Fibroblast of skin of left quadriceps (primary cell): ENCODE data around the gene CAB39.
"Not testable (repeated sequence)": the region's sequence is repeated elsewhere in the genome, so short reads cannot be mapped to it uniquely, and the experiment has no call there.

Experiments
- DNase-seq, 2 experiments: peaks; one replicate each; pipeline ENCODE4 v3.0.0-alpha.2; 2013; ENCODE audit warnings: low read depth in 2 of 2

CAB39 gene

DNA sequence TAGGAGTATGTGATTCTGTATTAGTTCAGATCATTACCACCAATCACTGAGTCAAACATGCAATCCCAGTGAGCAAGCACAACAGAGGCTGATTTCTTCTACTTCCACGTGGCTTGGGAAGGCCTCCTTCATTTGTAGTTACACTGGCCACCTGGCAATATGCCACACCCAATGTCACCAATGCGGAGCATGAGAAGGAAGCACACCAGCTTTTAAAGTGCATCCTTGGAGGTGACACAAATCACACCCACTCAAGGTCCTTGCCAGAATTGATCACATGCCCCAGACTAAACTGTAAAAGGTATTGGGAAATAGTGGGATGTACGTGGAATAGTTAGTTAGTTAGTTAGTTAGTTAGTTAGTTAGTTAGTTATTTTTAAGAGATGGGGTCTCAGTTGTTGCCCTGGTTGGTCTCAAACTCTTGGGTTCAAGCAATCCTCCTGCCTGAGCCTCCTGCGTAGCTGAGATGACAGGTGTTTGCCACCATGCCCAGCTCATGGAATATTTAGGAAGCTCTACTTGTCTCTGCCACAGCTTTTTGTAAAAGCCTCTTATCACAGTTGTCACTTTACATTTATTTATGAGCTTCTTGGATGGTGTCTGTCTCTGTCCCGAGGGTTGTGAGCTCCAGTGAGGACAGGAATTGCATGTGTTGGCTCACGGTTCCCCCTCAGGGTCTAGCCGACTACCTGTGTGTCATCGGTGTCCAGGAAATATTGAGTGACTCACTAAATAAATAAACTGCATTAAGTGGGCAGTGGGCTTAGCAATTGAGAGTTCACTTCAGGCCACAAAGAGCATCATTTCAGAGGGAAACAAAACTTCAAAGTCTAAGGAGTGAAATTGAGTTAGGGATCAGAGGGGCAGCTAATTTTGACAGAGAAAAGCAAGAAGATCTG lies 28.1 kb upstream of the CAB39 start:
- DNase-seq: no peak

DNA sequence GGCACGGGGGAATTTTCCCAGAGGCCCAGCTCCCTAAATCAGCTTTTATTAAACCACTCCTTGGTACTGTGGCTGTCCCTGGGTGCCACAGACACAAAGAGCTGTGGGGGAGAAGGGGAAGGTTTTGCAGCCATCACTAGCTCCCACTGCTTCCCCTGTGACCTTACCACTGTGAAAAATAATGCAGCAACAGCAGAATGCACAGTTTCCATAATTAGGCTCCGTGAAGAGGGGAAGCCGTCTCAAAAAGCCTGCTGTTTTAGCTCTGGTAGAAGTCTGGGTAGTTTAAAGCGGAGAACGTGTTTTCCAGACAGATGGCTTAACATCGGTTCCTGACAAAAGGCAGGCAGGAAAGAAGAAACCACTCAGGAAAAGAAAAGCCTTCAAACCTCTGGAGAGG lies 27.5 kb upstream of the CAB39 start:
- no peak for DNase-seq

DNA sequence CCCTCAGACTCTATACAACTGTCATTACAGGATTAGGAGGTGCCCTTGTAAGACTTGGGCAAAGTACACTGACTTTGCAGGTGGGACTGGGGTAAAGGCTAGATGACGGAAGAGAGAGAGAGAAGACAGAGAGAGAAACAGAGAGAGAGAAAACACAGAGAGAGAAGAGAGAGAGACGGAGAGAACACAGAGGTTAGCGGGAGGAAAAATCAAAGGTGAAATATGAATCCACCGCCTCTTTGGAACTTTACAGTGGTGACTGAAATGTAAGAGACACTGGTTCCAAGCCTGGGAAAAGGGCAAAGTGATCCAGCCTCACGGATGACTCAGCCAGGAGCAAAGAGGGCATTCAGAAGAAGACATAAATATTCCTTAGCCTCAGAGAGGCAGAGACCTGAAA lies 25.1 kb upstream of the CAB39 start:
- DNase-seq: no peak

DNA sequence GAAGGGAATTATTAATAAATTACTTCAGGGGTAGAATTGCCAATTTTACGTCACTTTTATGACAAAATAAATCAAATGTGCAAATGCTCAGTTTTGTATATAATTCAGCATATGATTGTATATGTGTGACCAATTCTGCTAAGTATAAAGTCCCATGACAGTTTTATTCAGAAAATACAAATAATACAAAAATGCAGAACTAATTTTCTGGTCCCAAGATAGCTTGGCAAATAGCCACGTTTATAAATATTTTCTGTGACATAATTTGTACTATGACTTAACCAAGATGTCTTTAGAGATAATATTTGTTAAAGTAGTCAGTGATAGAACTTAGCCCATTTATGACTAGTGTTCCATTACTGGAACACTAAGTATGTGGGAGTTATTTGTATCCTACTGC lies 24.2 kb upstream of the CAB39 start:
- no peak for DNase-seq

DNA sequence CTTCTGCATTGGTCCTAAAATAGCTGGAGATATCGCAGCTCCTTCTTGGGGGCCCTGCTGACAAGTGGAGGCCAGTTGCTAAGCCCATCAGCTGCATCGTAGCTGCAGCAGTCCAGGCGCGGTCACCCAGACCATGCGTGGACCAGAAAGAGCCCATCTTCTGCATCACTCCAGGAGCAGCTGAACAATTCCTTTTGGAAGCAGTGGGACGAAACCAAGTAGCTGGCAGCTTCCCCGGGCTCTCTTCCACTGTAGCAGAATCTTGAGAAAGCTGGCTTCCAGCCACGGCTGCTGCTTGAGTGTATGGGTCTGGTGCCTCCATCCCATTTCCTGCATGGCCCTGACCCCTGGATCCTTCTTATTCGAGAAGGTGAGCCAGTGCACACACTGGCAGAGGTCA lies 22.2 kb upstream of the CAB39 start:
- DNase-seq: no peak

DNA sequence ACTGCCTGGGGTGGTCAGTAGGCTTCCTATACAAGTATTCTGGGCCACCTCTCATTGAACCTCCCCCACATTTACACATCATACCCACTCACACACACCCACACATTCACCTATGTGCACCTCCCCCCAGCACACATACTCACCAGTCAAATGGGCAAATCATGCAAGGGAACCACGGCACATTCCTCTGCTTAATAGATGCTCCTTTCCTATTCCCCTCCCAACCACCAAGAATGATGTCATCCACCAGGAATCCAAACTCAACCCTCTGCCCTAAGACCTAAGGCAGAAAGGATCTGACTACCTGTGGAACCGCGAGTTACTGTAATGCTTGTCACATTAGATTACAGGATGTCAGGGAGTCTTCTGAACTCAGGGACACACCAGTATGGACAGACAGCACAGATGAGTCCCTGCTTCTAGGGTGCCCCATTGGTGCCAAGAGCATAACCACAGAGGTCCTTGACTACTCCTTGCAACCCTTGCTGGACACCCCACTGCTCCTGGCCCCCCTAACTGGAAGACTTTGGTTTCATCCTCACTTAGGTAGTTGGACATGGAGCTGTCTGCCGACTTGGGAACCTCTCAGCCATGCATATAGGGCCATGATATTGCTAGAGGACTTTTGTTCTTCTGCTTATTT lies 21.5 kb upstream of the CAB39 start:
- peak in 1 of 2 experiments; percentile 37 for DNase-seq

DNA sequence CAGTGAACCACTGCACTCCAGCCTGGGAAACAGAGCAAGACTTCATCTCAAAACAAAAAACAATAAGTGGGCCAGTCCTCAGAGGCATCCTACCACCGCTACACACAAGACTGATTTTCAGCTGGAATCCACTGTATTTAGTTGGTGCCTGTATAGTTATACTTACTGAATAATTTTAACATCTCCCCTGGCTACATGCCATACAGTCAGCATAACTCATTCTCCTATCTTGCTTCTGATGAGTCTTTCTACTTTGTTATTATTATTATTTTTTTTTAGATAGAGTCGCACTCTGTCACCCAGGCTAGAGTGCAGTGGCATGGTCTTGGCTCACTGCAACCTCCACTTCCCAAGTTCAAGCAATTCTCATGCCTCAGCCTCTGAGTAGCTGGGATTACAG lies 19.9 kb upstream of the CAB39 start:
- no peak for DNase-seq

DNA sequence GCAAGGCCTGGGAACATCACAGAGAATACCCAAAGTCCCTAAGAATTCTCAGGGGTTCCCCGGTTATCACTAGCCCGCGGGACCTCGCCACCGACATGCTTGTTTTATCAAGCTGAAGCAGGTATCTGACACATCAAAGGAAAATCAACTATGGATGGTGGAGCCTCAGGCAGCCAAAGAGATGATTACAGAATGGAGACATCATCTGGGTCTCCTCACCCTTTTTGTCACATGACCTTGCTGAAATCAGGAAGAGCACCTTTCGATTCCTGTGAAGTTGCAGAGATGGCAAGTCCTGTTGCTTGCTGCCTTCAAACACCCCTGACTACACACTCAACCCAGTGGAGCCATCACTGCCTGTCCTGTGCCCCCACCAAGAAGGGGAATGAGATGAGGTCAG lies 19.2 kb upstream of the CAB39 start:
- no peak for DNase-seq

DNA sequence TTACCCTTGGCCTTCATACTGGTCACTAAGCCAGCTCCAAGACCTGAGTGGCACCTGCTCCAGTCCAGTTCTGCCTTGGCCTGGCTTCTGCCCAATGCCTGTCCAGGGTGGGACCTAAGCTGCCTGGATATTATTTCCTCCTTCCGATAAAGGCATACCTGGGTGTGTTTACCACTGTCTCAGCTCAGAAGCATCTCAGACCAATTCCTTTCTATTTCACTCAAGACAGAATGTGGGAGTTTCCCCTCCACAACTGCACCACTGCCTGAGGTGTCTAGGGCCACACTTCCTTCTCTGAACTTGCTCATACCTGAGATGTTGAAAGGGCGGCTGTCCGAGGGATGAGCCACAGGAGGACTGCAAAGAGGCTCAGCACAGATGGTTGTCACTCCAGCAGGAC lies 18.4 kb upstream of the CAB39 start:
- no peak for DNase-seq

DNA sequence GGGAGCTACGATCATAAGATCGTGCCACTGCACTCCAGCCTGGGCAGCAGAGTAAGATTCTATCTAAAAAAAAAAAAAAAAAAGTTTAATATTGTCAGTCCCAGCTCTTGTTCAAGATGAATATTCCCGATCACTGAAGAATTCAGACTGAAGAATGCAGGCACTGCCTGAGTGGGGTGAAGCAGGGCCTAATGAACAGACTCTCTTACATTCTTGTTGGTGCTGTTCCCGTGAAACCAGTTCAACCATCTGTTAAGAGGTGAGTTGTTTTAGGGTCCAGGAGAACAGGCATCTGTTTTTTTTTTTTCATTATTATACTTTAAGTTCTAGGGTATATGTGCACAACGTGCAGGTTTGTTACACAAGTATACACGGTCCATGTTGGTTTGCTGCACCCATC lies 17.1 kb upstream of the CAB39 start:
- DNase-seq: no peak

DNA sequence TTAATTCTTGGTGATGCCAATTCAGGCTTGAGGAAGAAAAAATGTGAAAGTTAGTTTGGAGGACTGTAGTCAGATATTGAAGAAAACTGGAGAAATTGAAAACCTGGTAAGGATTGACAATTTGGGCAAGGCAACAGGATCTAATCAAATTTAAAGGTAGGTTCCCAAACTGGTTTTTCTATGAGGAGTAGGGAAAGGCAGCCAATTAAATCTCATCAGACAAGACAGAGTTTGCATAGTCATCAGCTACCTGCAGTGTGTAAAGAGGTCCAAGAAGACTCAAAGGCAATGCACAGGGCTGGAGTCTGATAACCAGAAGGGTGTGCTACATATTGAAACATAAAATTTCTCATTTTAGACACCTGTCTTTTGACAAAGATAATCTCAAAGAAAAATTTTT lies 16.0 kb upstream of the CAB39 start:
- DNase-seq: no peak

DNA sequence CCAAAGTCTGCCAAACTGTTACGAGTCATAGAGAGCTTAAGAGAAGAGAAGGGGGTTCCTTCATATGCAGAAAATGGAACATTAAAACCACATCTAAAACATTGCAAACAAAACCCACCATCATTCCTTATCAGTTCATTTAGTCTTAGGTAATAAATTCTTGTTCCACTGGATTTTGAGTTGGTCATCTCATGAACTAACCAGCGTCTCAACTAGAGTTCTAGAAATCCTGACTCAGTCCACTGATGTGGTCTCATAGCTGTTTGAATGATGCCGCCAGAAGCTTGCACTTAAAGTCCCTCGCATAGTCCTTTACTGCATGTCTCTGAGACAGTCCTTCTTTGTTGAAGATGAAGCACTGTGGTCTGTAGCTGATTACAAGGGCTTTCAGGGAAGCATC lies 15.0 kb upstream of the CAB39 start:
- no peak for DNase-seq

DNA sequence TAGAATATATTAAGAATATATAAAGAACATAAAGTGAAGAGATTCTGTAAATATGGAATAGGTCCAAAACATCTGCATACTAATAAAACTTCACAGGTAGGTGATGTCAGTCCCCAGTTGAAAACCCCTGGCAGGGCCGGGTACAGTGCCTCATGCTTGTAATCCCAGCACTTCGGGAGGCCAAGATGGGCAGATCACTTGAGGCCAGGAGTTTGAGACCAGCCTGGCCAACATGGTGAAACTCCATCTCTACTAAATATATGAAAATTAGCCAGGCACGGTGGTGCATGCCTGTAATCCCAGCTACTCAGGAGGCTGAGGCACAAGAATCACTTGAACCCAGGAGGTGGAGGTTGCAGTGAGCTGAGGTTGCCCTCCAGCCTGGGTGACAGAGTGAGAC lies 13.9 kb upstream of the CAB39 start:
- DNase-seq: not testable (repeated sequence)

DNA sequence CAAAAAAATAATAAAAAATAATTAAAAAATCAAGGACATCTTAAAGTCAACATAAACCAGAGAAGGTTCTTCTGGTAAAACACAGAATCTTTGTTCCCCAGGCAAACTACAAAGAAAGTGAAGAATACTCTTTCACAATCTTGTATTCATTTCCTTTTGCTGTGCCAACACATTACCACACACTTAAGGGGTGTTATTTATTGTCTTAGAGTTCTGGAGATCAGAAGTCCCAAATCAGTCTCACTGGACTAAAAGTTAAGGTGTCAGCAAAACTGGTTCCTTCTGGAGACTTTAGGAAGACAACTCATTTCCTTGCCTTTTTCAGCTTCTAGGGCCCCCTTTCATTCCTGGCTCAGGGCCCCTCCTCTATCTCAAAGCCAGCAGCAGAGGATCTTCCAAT lies 12.2 kb upstream of the CAB39 start:
- no peak for DNase-seq

DNA sequence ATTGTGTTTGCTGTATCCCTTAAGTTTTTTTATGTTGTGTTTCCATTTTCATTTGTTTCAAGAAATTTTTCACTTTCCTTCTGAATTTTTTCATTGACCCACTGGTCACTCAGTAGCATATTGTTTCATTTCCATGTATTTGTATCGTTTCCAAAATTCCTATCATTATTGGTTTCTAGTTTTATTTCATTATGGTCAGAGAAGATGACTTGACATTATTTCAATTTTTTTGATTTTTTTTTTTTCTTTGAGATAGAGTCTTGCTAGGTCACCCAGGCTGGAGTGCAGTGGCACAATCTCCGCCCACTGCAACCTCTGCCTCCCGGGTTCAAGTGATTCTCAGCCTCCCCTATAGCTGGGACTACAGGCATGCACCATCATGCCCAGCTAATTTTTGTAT lies 11.3 kb upstream of the CAB39 start:
- DNase-seq: no peak

DNA sequence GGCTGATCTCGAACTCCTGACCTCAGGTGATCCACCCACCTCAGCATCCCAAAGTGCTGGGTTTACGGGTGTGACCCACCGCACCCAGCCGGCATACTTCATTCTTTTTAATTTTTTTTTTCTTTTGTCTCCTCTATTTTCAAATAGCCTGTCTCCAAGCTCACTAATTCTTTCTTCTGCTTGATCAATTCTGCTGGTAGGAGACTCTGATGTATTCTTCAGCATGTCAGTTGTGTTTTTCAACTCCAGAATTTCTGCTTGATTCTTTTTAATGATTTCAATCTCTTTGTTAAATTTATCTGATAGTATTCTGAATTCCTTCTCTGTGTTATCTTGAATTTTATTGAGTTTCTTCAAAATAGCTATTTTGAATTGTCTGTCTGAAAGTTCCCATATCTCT lies 10.2 kb upstream of the CAB39 start:
- not testable (repeated sequence) for DNase-seq

DNA sequence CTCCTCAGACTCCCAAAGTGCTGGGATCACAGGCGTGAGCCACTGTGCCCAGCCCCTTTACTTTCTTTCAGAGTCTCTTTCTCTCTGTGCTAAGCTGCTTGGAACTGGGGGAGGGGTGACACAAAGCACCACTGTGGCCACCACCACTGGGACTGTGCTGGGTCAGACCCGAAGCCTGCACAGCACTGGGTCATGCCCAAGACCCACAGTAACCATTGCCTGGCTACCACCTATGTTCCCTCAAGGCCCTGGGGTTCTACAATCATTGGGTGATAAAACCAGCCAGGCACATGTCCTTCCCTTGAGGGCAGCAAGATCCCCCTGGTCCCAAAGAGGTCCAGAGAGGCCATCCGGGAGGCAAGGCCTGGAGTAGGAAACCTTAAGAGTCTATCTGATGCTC lies 9.1 kb upstream of the CAB39 start:
- DNase-seq: no peak

DNA sequence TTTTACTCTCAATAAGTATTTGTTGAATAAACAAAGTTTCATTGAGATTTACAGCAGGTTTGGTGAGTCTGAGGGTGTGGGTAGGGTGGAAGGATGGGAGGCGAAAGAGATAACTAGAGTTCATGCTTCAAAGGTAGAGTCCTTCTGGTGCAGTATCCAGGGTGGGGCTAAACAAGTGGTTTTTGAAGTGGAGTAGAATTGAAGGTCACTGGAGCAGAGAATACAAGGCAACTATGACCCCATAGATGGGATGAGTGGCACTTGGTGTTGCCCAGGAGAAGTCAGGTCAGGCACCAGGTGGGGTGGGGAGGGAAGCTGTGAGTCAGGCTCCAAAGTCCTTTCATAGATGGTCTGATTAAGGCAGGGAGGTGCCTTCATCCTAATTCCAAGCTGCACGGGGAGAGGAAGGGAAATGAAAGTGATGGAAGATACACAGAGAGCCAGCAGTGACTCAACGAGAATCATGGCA lies 6.6 kb upstream of the CAB39 start:
- no peak for DNase-seq

DNA sequence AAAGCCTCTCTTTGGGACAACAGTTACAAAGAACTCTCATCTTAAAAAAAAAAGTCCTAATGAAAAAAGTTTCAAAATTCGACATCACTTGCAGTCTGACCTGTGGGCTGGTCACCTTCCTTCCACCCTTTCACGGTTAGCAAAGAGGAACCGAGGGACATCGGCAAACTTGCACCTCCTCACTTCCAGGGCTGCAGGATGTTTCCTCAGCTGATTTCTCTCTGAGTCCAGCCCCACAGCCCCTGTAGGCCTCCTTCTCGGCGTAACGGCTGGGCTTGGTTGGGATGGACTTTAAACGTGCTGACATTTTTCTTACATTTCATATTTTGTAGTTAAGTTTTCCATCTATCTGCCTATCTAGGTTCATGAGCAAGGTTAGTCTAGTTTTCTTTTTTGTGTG lies 5.7 kb upstream of the CAB39 start:
- DNase-seq: no peak

DNA sequence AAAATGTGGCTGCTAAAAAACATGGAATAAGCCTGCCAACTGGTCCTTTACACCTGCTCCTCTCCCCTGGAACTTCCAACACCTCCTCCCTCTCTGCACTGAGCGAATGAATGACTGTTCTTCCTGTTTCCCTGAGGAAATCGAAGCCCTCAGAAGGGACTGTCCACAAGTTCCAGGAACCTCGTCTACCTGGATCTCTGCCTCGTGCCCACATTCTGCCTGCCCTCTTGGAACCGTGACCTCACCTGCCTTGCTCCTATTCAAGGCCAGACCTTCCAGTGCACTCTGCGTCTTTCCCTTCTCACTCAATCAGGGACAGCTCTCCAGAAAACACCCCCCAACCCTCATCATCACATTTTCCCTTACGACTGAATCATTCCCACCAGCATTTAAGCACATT lies 4.4 kb upstream of the CAB39 start:
- DNase-seq: no peak

DNA sequence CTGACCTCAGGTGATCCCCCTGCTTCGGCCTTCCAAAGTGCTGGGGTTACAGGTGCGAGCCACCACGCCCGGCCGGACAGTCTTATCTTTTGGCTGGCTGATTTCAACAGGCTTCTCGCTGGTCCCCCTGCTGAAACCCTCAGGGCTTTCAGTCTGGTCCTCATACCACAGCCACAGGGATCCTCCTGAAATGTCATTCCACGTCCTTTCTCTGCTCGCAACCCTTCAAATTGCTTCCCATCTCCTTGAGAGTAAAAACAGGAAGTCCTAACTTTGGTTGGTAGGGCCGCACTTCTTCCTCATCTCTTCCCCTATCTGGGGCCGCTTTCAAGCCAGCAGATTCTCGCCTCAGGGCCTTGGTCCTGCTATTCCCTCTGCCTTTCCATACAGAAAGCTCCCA lies 1.4 kb upstream of the CAB39 start:
- no peak for DNase-seq

DNA sequence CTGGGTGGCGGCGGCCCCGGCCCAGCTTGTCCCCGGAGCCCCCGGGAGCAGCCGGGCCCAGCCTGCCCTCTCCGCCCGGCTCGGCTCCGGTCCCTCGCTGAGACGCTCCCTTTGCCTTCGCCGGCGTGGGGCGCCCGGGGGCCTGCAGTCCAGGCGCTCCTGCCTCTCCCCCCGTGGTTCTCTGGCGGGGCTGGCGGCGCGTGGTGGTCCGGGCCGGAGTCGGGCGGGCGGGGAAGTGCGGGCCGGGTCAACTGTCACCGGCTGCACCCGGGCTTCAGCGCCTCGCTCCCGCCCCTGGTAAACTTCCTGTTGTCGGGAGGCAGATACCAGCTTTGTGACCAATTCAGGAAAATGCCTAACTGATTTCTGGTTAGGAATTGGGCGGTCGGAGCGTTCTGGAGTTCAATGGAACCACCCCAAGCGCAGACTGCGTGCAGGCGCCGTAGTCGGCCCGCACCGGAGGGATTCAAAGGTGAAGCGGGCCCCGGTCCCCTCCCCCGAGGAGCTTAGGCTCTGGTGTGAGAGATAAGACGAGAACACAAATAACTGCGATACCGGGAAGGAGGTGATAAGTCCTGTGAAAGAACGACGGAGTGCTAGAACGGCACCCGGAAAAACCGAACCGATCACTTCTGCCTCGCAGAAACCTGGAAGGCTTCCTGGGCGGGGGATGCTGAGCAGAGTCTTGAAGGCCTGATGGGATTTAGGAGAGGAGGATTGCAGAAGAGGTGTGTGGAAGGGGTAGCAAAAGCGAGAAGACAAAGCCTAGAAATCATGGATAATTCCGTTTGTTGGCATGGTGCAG lies 891 bp downstream of the CAB39 start:
- DNase-seq: no peak

DNA sequence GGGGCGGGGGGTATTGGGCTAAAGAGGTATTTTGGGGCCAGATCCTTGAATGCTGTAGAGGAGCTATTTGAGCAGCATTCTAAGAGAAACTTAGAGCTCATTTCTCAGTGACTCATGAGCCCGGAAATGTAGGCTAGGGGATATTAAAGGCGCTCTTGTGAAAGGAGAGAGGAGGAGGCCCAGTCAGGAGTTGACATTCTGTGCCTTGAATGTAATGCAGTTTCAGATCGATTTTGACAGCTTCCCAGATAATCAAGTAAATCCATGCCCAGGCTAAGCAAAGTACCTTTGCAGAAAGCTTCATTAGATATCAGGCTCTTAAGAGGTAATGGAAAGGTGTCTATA lies 1.5 kb downstream of the CAB39 start:
- peak; percentile 44 to 50 for DNase-seq
